Adrenal gland (tissue), 5 donors: Measurements from ENCODE around the gene BCKDHA.

Source experiments
- CTCF ChIP-seq, 6 experiments: fragments of 450-650 bp in 4 of 6; fragments of 200-600 bp in 2 of 6; sonication (generic) in 1 of 6; IDR thresholded peaks; 1 replicate in 5 of 6; 2 replicates in 1 of 6; pipeline versions ENCODE4 v1.5.1 to v1.8.0; 2016 to 2021; ENCODE audit warnings: antibody characterized with exemption in 6 of 6, mild to moderate bottlenecking in 2 of 6, moderate library complexity in 1 of 6
- POLR2A ChIP-seq, 2 donors: fragments of 450-650 bp; IDR thresholded peaks; one replicate each; pipeline ENCODE4 v1.6.1; 2017; ENCODE audit warnings: antibody characterized with exemption in 2 of 2, mild to moderate bottlenecking in 2 of 2, moderate library complexity in 1 of 2
- donor health status: DM: no; HTN: no; CAD: no.

- peak in 1 of 6 experiments; percentile 9 for TF ChIP-seq CTCF (IDR thresholded peaks at IDR 0.05)
- TF ChIP-seq POLR2A (IDR thresholded peaks at IDR 0.05): no peak
Measured at GRCh38 chr19:41366089-41366488, 31.5 kb upstream of the BCKDHA start.
